Stimulated activated CD8-positive, alpha-beta memory T cell treated with anti-CD3 and anti-CD28 coated beads, Interleukin-15, amount 100 ng/mL, for 4 hours (primary cell): Measurements from ENCODE around the gene UCHL3.

Experiments used
- DNase-seq, 2 donors: peaks; one replicate each; pipeline ENCODE4 v3.0.0-alpha.2; 2020; ENCODE audit warnings: low read depth in 2 of 2

The UCHL3 gene

GRCh38 chr13:75621147-75621546 is 71.6 kb downstream of the UCHL3 start:
- no peak for DNase-seq

- DNase-seq = no peak
These were observed 79.2 kb downstream of the UCHL3 start for GRCh38 chr13:75628801-75629200.

- DNase-seq = no peak
These were observed 83.7 kb downstream of the UCHL3 start for GRCh38 chr13:75633285-75633684.

- DNase-seq = no peak
These were observed 85.7 kb downstream of the UCHL3 start for GRCh38 chr13:75635101-75635827.

- DNase-seq = peak; percentile 4 to 29
These were observed 86.3 kb downstream of the UCHL3 start, which contains the start of gene LMO7 for GRCh38 chr13:75635828-75636435. Gene LMO7 (plus strand): TSS chr13:75636330. CDS start chr13:75636658, 328 bp downstream.

GRCh38 chr13:75636436-75637180 is 87.0 kb downstream of the UCHL3 start:
- DNase-seq = peak; percentile 8 to 26

GRCh38 chr13:75637181-75637750 is 87.7 kb downstream of the UCHL3 start:
- no peak for DNase-seq

- no peak for DNase-seq
These were observed 89.9 kb downstream of the UCHL3 start for GRCh38 chr13:75639454-75639853.

- no peak for DNase-seq
These were observed 91.4 kb downstream of the UCHL3 start for GRCh38 chr13:75641026-75641425.

GRCh38 chr13:75643182-75643581 is 93.6 kb downstream of the UCHL3 start:
- no peak for DNase-seq

- no peak for DNase-seq
These were observed 94.1 kb downstream of the UCHL3 start for GRCh38 chr13:75643693-75644092.

- no peak for DNase-seq
These were observed 95.5 kb downstream of the UCHL3 start for GRCh38 chr13:75645141-75645540.

GRCh38 chr13:75647126-75647784 is 97.7 kb downstream of the UCHL3 start:
- no peak for DNase-seq

GRCh38 chr13:75648446-75648845 is 98.9 kb downstream of the UCHL3 start:
- DNase-seq = no peak

GRCh38 chr13:75651013-75651412 is 101.4 kb downstream of the UCHL3 start:
- DNase-seq = no peak

GRCh38 chr13:75652726-75653125 is 103.1 kb downstream of the UCHL3 start:
- no peak for DNase-seq
